HK-2 (cell line): ENCODE data around the gene TLN1.

ENCODE experiments used
- DNase-seq: peaks from one replicate; pipeline ENCODE4 v3.0.0-alpha.2; 2018; ENCODE audit not compliant: unreplicated experiment

Gene TLN1

GRCh38 chr9:35755071-35755470 lies 23.1 kb upstream of the TLN1 start:
- DNase-seq = no peak

- no peak for DNase-seq
These were observed 22.3 kb upstream of the TLN1 start, which contains the start of gene MSMP for GRCh38 chr9:35754264-35754663. TSS of gene MSMP (minus strand) at chr9:35754276. CDS start at chr9:35754129, 147 bp downstream.

- no peak for DNase-seq
These were observed 21.5 kb upstream of the TLN1 start for GRCh38 chr9:35753466-35753865.

- DNase-seq = no peak
These were observed 18.2 kb upstream of the TLN1 start for GRCh38 chr9:35750256-35750531.

GRCh38 chr9:35749515-35750255 lies 17.7 kb upstream of the TLN1 start:
- DNase-seq = peak; percentile 22

GRCh38 chr9:35748858-35749514 lies 17.0 kb upstream of the TLN1 start, which contains the start of the genes GBA2 and RGP1:
TSS of gene GBA2 (minus strand) at chr9:35749228. CDS start at chr9:35748704, 524 bp downstream.
TSS of gene RGP1 (plus strand) at chr9:35749287. CDS start at chr9:35749756, 469 bp downstream.
- DNase-seq = peak; percentile 73

- DNase-seq = no peak
These were observed 16.4 kb upstream of the TLN1 start for GRCh38 chr9:35748242-35748857.

- no peak for DNase-seq
These were observed 14.6 kb upstream of the TLN1 start for GRCh38 chr9:35746583-35746982.

- DNase-seq = no peak
These were observed 13.6 kb upstream of the TLN1 start for GRCh38 chr9:35745569-35745968.

GRCh38 chr9:35743880-35744518 lies 12.0 kb upstream of the TLN1 start:
- DNase-seq = no peak

- DNase-seq = no peak
These were observed 11.5 kb upstream of the TLN1 start for GRCh38 chr9:35743452-35743851.

GRCh38 chr9:35741740-35742139 lies 9.7 kb upstream of the TLN1 start:
- DNase-seq = no peak

GRCh38 chr9:35740243-35740642 lies 8.2 kb upstream of the TLN1 start:
- no peak for DNase-seq

GRCh38 chr9:35738924-35739323 lies 6.9 kb upstream of the TLN1 start:
- DNase-seq = no peak

- no peak for DNase-seq
These were observed 6.2 kb upstream of the TLN1 start for GRCh38 chr9:35738186-35738585.

GRCh38 chr9:35737143-35737542 lies 5.1 kb upstream of the TLN1 start:
- DNase-seq = no peak

- DNase-seq = peak; percentile 54
These were observed 4.2 kb upstream of the TLN1 start for GRCh38 chr9:35736201-35736633.

- no peak for DNase-seq
These were observed 2.1 kb upstream of the TLN1 start for GRCh38 chr9:35734096-35734495.

- DNase-seq = peak; percentile 55
These were observed 976 bp upstream of the TLN1 start for GRCh38 chr9:35732800-35733541.

- no peak for DNase-seq
These were observed 395 bp downstream of the TLN1 start for GRCh38 chr9:35731415-35732184.

- no peak for DNase-seq
These were observed 1.5 kb downstream of the TLN1 start for GRCh38 chr9:35730486-35730854.
